HepG2 (cell line): ENCODE results near the gene TXNDC16. TPM values are rescaled to one million over a fixed set of nuclear protein-coding genes. Genes with fewer than 3 reads are reported as not detected.
A peak's percentile ranks its signal among the peaks of the same experiment; 100 is the strongest.

Experiments used
- ATAC-seq: fragments of 200-7000 bp; cut with Tn5 transposase; 3 replicates; pipeline ENCODE4 v1.9.1; 2020; ENCODE audit warnings: mild to moderate bottlenecking, moderate library complexity
- BruUV-seq: library from RNA; stranded (reverse); fragments of 400-500 nt; replicated peaks from 2 replicates; lab custom pipeline; 2021; lab: Mats Ljungman, UMichigan
- CTCF ChIA-PET: fragments of 300-600 bp; formaldehyde crosslinking; extraction: SDS; loops from one replicate; lab custom pipeline; 2021; ENCODE audit warnings: low total read pairs, inconsistent platforms, low intra/inter-chr PET ratio; lab: Yijun Ruan, JAX
- POLR2A ChIA-PET: fragments of 350-600 bp; sonication (Branson Sonifier 250); formaldehyde crosslinking; loops from one replicate; lab custom pipeline; 2020; ENCODE audit warnings: antibody characterized with exemption, inconsistent platforms; lab: Yijun Ruan, JAX
- DNase-seq: peaks from one replicate; pipeline ENCODE4 v3.0.0-alpha.2; 2015; ENCODE audit warnings: low spot score
- FAIRE-seq: peaks from 3 replicates; lab custom pipeline; 2011; peaks lifted over from hg19 to GRCh38; lab: Jason Lieb, UNC
- H2AFZ ChIP-seq: one replicate; pipeline ENCODE4 v1.6.1; 2011; ENCODE audit warnings: low read length, inconsistent platforms
- H3K27ac ChIP-seq: fragments of 300-600 bp; 3 replicates; pipeline ENCODE4 v1.8.0; 2011; ENCODE audit warnings: mixed run types, mild to moderate bottlenecking, mixed read lengths, low read length, inconsistent platforms; ENCODE audit not compliant: insufficient read depth; ENCODE audit errors: extremely low read length
- H3K27me3 ChIP-seq, 2 experiments: fragments of 200-600 bp in 1 of 2; 2 replicates in 1 of 2; 3 replicates in 1 of 2; pipeline versions ENCODE4 v1.6.0 to v1.8.0; 2011; ENCODE audit warnings: low read length in 2 of 2, mild to moderate bottlenecking in 2 of 2, moderate library complexity in 2 of 2, inconsistent platforms in 1 of 2; ENCODE audit not compliant: insufficient read depth in 2 of 2, control insufficient read depth in 1 of 2
- H3K36me3 ChIP-seq, 2 experiments: fragments of 200-600 bp in 1 of 2; replicated peaks in 1 of 2; 2 replicates in 1 of 2; 3 replicates in 1 of 2; pipeline versions ENCODE4 v1.5.1 to v1.8.0; 2011; ENCODE audit warnings: low read length in 2 of 2, inconsistent platforms in 1 of 2; ENCODE audit not compliant: insufficient read depth in 2 of 2, control insufficient read depth in 1 of 2
- H3K4me1 ChIP-seq: 2 replicates; pipeline ENCODE4 v1.5.1; 2012; ENCODE audit warnings: low read length, inconsistent platforms; ENCODE audit not compliant: insufficient read depth
- H3K4me2 ChIP-seq: 2 replicates; pipeline ENCODE4 v1.6.0; 2011; ENCODE audit warnings: low read depth, low read length, inconsistent platforms
- H3K4me3 ChIP-seq, 3 experiments: fragments of 200-600 bp in 1 of 3; sonication (generic), shearing (Covaris generic) in 1 of 3; replicated peaks in 1 of 3; 2 replicates each; pipeline ENCODE4 v1.5.1; 2011 to 2016; ENCODE audit warnings: low read length in 3 of 3, inconsistent platforms in 2 of 3, low read depth in 2 of 3, mild to moderate bottlenecking in 2 of 3, control low read depth in 1 of 3, mixed read lengths in 1 of 3; ENCODE audit not compliant: insufficient read depth in 1 of 3
- H3K79me2 ChIP-seq: one replicate; pipeline ENCODE4 v1.6.1; 2011; ENCODE audit warnings: low read length, inconsistent platforms; ENCODE audit not compliant: insufficient read depth
- H3K9ac ChIP-seq: 2 replicates; pipeline ENCODE4 v1.6.0; 2011; ENCODE audit warnings: mild to moderate bottlenecking, low read depth, low read length, inconsistent platforms; ENCODE audit not compliant: insufficient read depth
- H3K9me3 ChIP-seq: 2 replicates; pipeline ENCODE4 v1.5.1; 2012; ENCODE audit warnings: mild to moderate bottlenecking, low read length
- H4K20me1 ChIP-seq: 2 replicates; pipeline ENCODE4 v1.6.0; 2011; ENCODE audit warnings: inconsistent platforms, mild to moderate bottlenecking, low read length, moderate library complexity; ENCODE audit not compliant: insufficient read depth
- HNF4G ChIP-seq, 2 experiments: sonication (generic) in 1 of 2; formaldehyde crosslinking in 1 of 2; IDR thresholded peaks; 2 replicates each; pipeline versions ENCODE4 v1.4.0 to v1.6.1; 2011 to 2020; ENCODE audit warnings: borderline replicate concordance in 2 of 2, low read depth in 2 of 2, mild to moderate bottlenecking in 2 of 2, low read length in 1 of 2, missing genetic modification reagents in 1 of 2, moderate library complexity in 1 of 2
- KDM4B ChIP-seq: sonication (generic); formaldehyde crosslinking; IDR thresholded peaks from 2 replicates; pipeline ENCODE4 v1.4.0; 2020; ENCODE audit warnings: missing genetic modification reagents
- MYNN ChIP-seq: sonication (generic); formaldehyde crosslinking; IDR thresholded peaks from 2 replicates; pipeline ENCODE4 v1.4.0; 2020; ENCODE audit warnings: mild to moderate bottlenecking, low read depth, missing genetic modification reagents
- SMYD3 ChIP-seq: sonication (generic); formaldehyde crosslinking; IDR thresholded peaks from 2 replicates; pipeline ENCODE4 v1.8.1; 2023; ENCODE audit warnings: mild to moderate bottlenecking, missing genetic modification reagents
- XBP1 ChIP-seq: sonication (generic); formaldehyde crosslinking; IDR thresholded peaks from 2 replicates; pipeline ENCODE4 v1.5.0; 2020; ENCODE audit warnings: missing genetic modification reagents
- ZNF33A ChIP-seq: sonication (generic); formaldehyde crosslinking; IDR thresholded peaks from 2 replicates; pipeline ENCODE4 v1.5.1; 2020; ENCODE audit warnings: missing genetic modification reagents, mild to moderate bottlenecking, moderate library complexity, borderline replicate concordance
- ZNF598 ChIP-seq: sonication (generic); formaldehyde crosslinking; IDR thresholded peaks from 2 replicates; pipeline ENCODE4 v1.5.1; 2020; ENCODE audit warnings: mild to moderate bottlenecking, missing genetic modification reagents, borderline replicate concordance
- WGBS: methylation state at CpG from one replicate; pipeline ENCODE4 v1.1.6; 2017; ENCODE audit warnings: low lambda C conversion rate; 5-methylcytosine and 5-hydroxymethylcytosine counted together
- in situ Hi-C: cut with HindIII; loops from 2 replicates; pipeline ENCODE4 v1.10.0; 2017; ENCODE audit warnings: low pct_unique_long_range_greater_than_20kb; ENCODE audit not compliant: extremely low pct_ligation_motif_present
- intact Hi-C: fragments of 100-400 bp; cut with micrococcal nuclease; formaldehyde crosslinking; loops from one replicate; pipeline ENCODE4 v1.10.0; 2022; ENCODE audit not compliant: unreplicated experiment
- polyA plus RNA-seq, 8 experiments: library from polyadenylated mRNA; depleted of rRNA in 3 of 8; stranded (reverse) in 7 of 8; unstranded in 1 of 8; fragments of >200 nt; fragmentation: Illumina TruSeq in 4 of 8; extraction: Trizol in 4 of 8; gene quantifications; 2 replicates each; pipeline versions ENCODE4 v1.2.1 to v1.2.3, GENCODE V29; 2011 to 2016; ENCODE audit warnings: low read depth in 4 of 8, missing spikeins in 1 of 8, mixed read lengths in 1 of 8; ENCODE audit not compliant: insufficient read depth in 1 of 8
- total RNA-seq, 5 experiments: library from RNA; depleted of rRNA; stranded (reverse); fragments of >200 nt; fragmentation: Illumina TruSeq; extraction: Trizol; gene quantifications; 2 replicates each; pipeline ENCODE4 v1.2.3, GENCODE V29; 2016; ENCODE audit warnings: low read depth in 1 of 5
- TF ChIP-seq, protein P1 (sequence below): sonication (generic); formaldehyde crosslinking; IDR thresholded peaks from 2 replicates; pipeline ENCODE4 v1.4.0; 2020; ENCODE audit warnings: missing genetic modification reagents
- TF ChIP-seq, protein P2 (sequence below): sonication (generic); formaldehyde crosslinking; IDR thresholded peaks from 2 replicates; pipeline ENCODE4 v1.4.0; 2020; ENCODE audit warnings: mild to moderate bottlenecking, missing genetic modification reagents, borderline replicate concordance

Gene TXNDC16
- total and polyA plus RNA-seq, 2 of the 13 experiments (the other 11 are each of a cell fraction or from before 2014, with no cell fraction given): 4.6 to 6.2 TPM

DNA sequence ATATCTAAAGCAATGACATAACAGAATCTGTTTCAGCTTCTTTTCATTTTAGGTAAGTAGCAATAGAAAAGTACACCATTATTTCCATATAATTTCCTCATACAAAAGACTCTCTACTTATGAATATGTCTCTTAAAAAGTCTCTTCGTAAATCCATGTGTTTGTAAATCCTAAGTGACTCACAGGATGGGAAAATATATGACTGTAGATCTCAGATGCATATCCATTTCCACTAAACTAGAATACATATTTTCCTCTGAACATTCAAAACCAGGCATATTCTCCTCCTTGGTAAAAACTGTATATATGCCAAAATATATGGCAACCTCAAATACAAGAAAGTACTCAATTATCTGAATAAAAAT lies 93.6 kb downstream of the TXNDC16 start:
- in situ Hi-C loops (no loop called here), intact Hi-C loops (loop anchor here (5.0 kb wide), 1 partner anchor 94 kb away; the partner anchor contains the start of genes GPR137C and TXNDC16)
- Histone ChIP-seq H3K9ac (no peak overlapping the region), H3K79me2 (no peaks in the 10 kb centered on the region), H3K27ac (peak overlapping the region; percentile 43), H3K9me3 (peaks cover 5% of the 10 kb centered on the region; the same call in 1 of the 2 replicates), H3K27me3 (no peaks in the 10 kb centered on the region), H3K36me3 (0 out of 5 replicates have a peak, but pooled peaks cover 0 to 7% of the 10 kb centered on the region in 2 experiments), H2AFZ (no peak overlapping the region), H3K4me3 (no peak overlapping the region), H4K20me1 (no peaks in the 10 kb centered on the region), H3K4me1 (peaks cover 19% of the 10 kb centered on the region), H3K4me2 (no peak overlapping the region; the same call in 1 of the 2 replicates)
- no TSS peak for BruUV-seq
- FAIRE-seq (no peak), ATAC-seq (no peak), DNase-seq (no peak)
- ChIA-PET POLR2A (interaction anchor here (1.0 kb wide), 1 partner anchor 93 kb away, joined by 6 read pairs; the partner anchor contains the start of genes GPR137C and TXNDC16), CTCF (no interaction called here)
- TF ChIP-seq SMYD3 (CRISPR knock-in tag) (no peak), ZNF33A (CRISPR knock-in tag) (no peak), HNF4G (IDR thresholded peaks at IDR 0.05; ENCODE audit: borderline replicate concordance, low read depth, low read length) (no peak), HNF4G (CRISPR knock-in tag; IDR thresholded peaks at IDR 0.05; ENCODE audit: borderline replicate concordance, low read depth) (no peak), XBP1 (CRISPR knock-in tag) (no peak), ZNF598 (CRISPR knock-in tag) (no peak), MYNN (no peak), KDM4B (CRISPR knock-in tag) (no peak)
- TF ChIP-seq, protein P1, sequence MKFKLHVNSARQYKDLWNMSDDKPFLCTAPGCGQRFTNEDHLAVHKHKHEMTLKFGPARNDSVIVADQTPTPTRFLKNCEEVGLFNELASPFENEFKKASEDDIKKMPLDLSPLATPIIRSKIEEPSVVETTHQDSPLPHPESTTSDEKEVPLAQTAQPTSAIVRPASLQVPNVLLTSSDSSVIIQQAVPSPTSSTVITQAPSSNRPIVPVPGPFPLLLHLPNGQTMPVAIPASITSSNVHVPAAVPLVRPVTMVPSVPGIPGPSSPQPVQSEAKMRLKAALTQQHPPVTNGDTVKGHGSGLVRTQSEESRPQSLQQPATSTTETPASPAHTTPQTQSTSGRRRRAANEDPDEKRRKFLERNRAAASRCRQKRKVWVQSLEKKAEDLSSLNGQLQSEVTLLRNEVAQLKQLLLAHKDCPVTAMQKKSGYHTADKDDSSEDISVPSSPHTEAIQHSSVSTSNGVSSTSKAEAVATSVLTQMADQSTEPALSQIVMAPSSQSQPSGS (CRISPR knock-in tag): no peak
- TF ChIP-seq, protein P2, sequence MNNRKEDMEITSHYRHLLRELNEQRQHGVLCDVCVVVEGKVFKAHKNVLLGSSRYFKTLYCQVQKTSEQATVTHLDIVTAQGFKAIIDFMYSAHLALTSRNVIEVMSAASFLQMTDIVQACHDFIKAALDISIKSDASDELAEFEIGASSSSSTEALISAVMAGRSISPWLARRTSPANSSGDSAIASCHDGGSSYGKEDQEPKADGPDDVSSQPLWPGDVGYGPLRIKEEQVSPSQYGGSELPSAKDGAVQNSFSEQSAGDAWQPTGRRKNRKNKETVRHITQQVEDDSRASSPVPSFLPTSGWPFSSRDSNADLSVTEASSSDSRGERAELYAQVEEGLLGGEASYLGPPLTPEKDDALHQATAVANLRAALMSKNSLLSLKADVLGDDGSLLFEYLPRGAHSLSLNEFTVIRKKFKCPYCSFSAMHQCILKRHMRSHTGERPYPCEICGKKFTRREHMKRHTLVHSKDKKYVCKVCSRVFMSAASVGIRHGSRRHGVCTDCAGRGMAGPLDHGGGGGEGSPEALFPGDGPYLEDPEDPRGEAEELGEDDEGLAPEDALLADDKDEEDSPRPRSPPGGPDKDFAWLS: no peak
- 91% methylated on average over 1 of the region's 1 CpG for WGBS
